Stimulated activated CD8-positive, alpha-beta memory T cell treated with anti-CD3 and anti-CD28 coated beads, Interleukin-12 subunit alpha, Interleukin-12 subunit beta, amount 100 ng/mL, for 24 hours (primary cell): ENCODE measurements around the gene DBET.
"Not testable (repeated sequence)": the region's sequence is repeated elsewhere in the genome, so short reads cannot be mapped to it uniquely, and the experiment has no call there.

Experiments used
- DNase-seq: peaks from one replicate; pipeline ENCODE4 v3.0.0-alpha.2; 2020; ENCODE audit errors: extremely low read depth

DBET gene

GRCh38 chr4:190064342-190064741 is at the start of gene DBET:
Gene DBET (plus strand): TSS chr4:190064502.
- DNase-seq, result not testable (repeated sequence)

- DNase-seq, result no peak
Measured at GRCh38 chr4:190014771-190015537, 49.3 kb upstream of the DBET start.

GRCh38 chr4:190015538-190016368 is 48.5 kb upstream of the DBET start:
- DNase-seq, result no peak

- DNase-seq, result no peak
Measured at GRCh38 chr4:190016369-190017289, 47.7 kb upstream of the DBET start.

- no peak for DNase-seq
Measured at GRCh38 chr4:190017357-190018200, 46.7 kb upstream of the DBET start.

- DNase-seq, result no peak
Measured at GRCh38 chr4:190018201-190018920, 45.9 kb upstream of the DBET start.

GRCh38 chr4:190019023-190019858 is 45.1 kb upstream of the DBET start:
- DNase-seq, result no peak

GRCh38 chr4:190019859-190020463 is 44.3 kb upstream of the DBET start:
- not testable (repeated sequence) for DNase-seq

GRCh38 chr4:190020790-190021717 is 43.2 kb upstream of the DBET start:
- DNase-seq, result no peak

- not testable (repeated sequence) for DNase-seq
Measured at GRCh38 chr4:190021973-190022372, 42.3 kb upstream of the DBET start.

GRCh38 chr4:190022614-190023281 is 41.6 kb upstream of the DBET start:
- not testable (repeated sequence) for DNase-seq

- DNase-seq, result not testable (repeated sequence)
Measured at GRCh38 chr4:190027156-190027555, 37.1 kb upstream of the DBET start, which contains the start of gene FRG2. Gene FRG2 (minus strand): TSS chr4:190027256. CDS start chr4:190027204, 52 bp downstream.

GRCh38 chr4:190031264-190031663 is 33.0 kb upstream of the DBET start:
- not testable (repeated sequence) for DNase-seq

- DNase-seq, result not testable (repeated sequence)
Measured at GRCh38 chr4:190037704-190038388, 26.5 kb upstream of the DBET start.

GRCh38 chr4:190040873-190041272 is 23.4 kb upstream of the DBET start:
- not testable (repeated sequence) for DNase-seq

GRCh38 chr4:190047627-190048026 is 16.7 kb upstream of the DBET start:
- DNase-seq, result not testable (repeated sequence)
